Colonic mucosa (tissue), 4 donors: ENCODE data around the gene ODF4. TPM values are rescaled to one million over a fixed set of nuclear protein-coding genes. Genes with fewer than 3 reads are reported as not detected.

Experiments
- DNase-seq: peaks from one replicate; pipeline ENCODE4 v3.0.0-alpha.2; 2020
- H3K27ac ChIP-seq: fragments of 200-600 bp; one replicate; pipeline ENCODE4 v1.8.0; 2021
- H3K27me3 ChIP-seq: fragments of 200-600 bp; one replicate; pipeline ENCODE4 v1.8.0; 2021
- H3K36me3 ChIP-seq: fragments of 200-600 bp; one replicate; pipeline ENCODE4 v1.8.0; 2021
- H3K4me1 ChIP-seq: fragments of 200-600 bp; one replicate; pipeline ENCODE4 v1.8.0; 2021; ENCODE audit warnings: mild to moderate bottlenecking
- H3K4me3 ChIP-seq: fragments of 200-600 bp; one replicate; pipeline ENCODE4 v1.8.0; 2021
- H3K9ac ChIP-seq, 2 donors: one replicate each; pipeline ENCODE4 v1.7.0; 2013; ENCODE audit warnings: control low read depth in 2 of 2, low read depth in 2 of 2, low read length in 2 of 2
- H3K9me3 ChIP-seq: fragments of 200-600 bp; one replicate; pipeline ENCODE4 v1.8.0; 2021
- CTCF ChIP-seq: fragments of 200-600 bp; IDR thresholded peaks from one replicate; pipeline ENCODE4 v1.8.0; 2022; ENCODE audit warnings: antibody characterized with exemption, mild to moderate bottlenecking
- intact Hi-C: fragments of 100-400 bp; cut with DNase I; formaldehyde crosslinking; loops from one replicate; pipeline ENCODE4 v1.14.1; 2022
- total RNA-seq, 2 donors: library from RNA; stranded (reverse); fragmentation: NEBNext Ultra II Directional in 1 of 2; extraction: Animal tissue kit (Norgen Biotek cat#: 25700) in 1 of 2; gene quantifications; one replicate each; pipeline ENCODE4 v1.2.1, GENCODE V29; 2021
- donor health status: healthy.
- donor health status: DM: no; HTN: no; CAD: no.
- donor health status: DM: no; HTN: no; CAD: no.

The ODF4 gene
- total RNA-seq, 2 donors from 2014 or later: not detected

GRCh38 chr17:8312726-8313600, 26.7 kb upstream of the ODF4 start:
- no peaks in the 10 kb centered on the region for H3K4me1 ChIP-seq
- H3K4me3 ChIP-seq: no peak overlapping the region
- H3K9ac ChIP-seq: no peak overlapping the region
- H3K27ac ChIP-seq: no peak overlapping the region
- H3K36me3 ChIP-seq: no peaks in the 10 kb centered on the region
- TF ChIP-seq CTCF: no peak
- peaks cover 14% of the 10 kb centered on the region for H3K27me3 ChIP-seq
- H3K9me3 ChIP-seq: no peaks in the 10 kb centered on the region
- intact Hi-C loops: no loop called here
- DNase-seq: no peak

- intact Hi-C loops: no loop called here
- H3K36me3 ChIP-seq: no peaks in the 10 kb centered on the region
- no peak for TF ChIP-seq CTCF
- no peaks in the 10 kb centered on the region for H3K9me3 ChIP-seq
- no peak overlapping the region for H3K4me3 ChIP-seq
- H3K9ac ChIP-seq: no peak overlapping the region
- no peaks in the 10 kb centered on the region for H3K4me1 ChIP-seq
- no peak for DNase-seq
- H3K27me3 ChIP-seq: peaks cover 14% of the 10 kb centered on the region
- H3K27ac ChIP-seq: no peak overlapping the region
Observed at GRCh38 chr17:8314797-8315763, 24.6 kb upstream of the ODF4 start.

GRCh38 chr17:8315764-8316217, 23.8 kb upstream of the ODF4 start:
- Histone ChIP-seq H3K4me3 (no peak overlapping the region), H3K36me3 (no peaks in the 10 kb centered on the region), H3K27ac (no peak overlapping the region), H3K9ac (no peak overlapping the region), H3K4me1 (no peaks in the 10 kb centered on the region), H3K27me3 (peaks cover 14% of the 10 kb centered on the region), H3K9me3 (no peaks in the 10 kb centered on the region)
- DNase-seq: no peak
- no peak for TF ChIP-seq CTCF
- intact Hi-C loops: no loop called here

- DNase-seq: no peak
- H3K27me3 ChIP-seq: peaks cover 14% of the 10 kb centered on the region
- H3K36me3 ChIP-seq: no peaks in the 10 kb centered on the region
- no peak overlapping the region for H3K9ac ChIP-seq
- no peak for TF ChIP-seq CTCF
- H3K27ac ChIP-seq: no peak overlapping the region
- H3K4me1 ChIP-seq: no peaks in the 10 kb centered on the region
- intact Hi-C loops: no loop called here
- H3K4me3 ChIP-seq: no peak overlapping the region
- H3K9me3 ChIP-seq: no peaks in the 10 kb centered on the region
Observed at GRCh38 chr17:8318010-8318935, 21.4 kb upstream of the ODF4 start.

GRCh38 chr17:8320262-8320661, 19.4 kb upstream of the ODF4 start:
- Histone ChIP-seq H3K27me3 (peaks cover 3% of the 10 kb centered on the region), H3K4me3 (no peak overlapping the region), H3K4me1 (no peaks in the 10 kb centered on the region), H3K9ac (no peak overlapping the region), H3K9me3 (no peaks in the 10 kb centered on the region), H3K27ac (no peak overlapping the region), H3K36me3 (no peaks in the 10 kb centered on the region)
- no peak for DNase-seq
- intact Hi-C loops: no loop called here
- TF ChIP-seq CTCF: no peak
